WTC11 (cell line): ENCODE measurements around the gene SNTB2. TPM values are rescaled to one million over a fixed set of nuclear protein-coding genes. Genes with fewer than 3 reads are reported as not detected.

Experiments used
- ATAC-seq: fragments of 200-7000 bp; cut with Tn5 transposase; 2 replicates; pipeline ENCODE4 v1.10.0; 2021; ENCODE audit warnings: mild to moderate bottlenecking, moderate library complexity
- CTCF ChIA-PET: fragments of 300-600 bp; sonication (Branson Sonifier 250); formaldehyde crosslinking; loops from one replicate; lab custom pipeline; 2021; ENCODE audit warnings: antibody characterized with exemption; lab: Charles Lee
- POLR2A ChIA-PET: fragments of 350-600 bp; sonication (Branson Sonifier 250); formaldehyde crosslinking; loops from one replicate; lab custom pipeline; 2021; ENCODE audit warnings: antibody characterized with exemption; lab: Charles Lee
- DNase-seq: peaks from one replicate; pipeline ENCODE4 v3.0.0; 2021; ENCODE audit warnings: low spot score
- H3K27ac Mint-ChIP-seq: 2 replicates; pipeline ENCODE4 v1.8.0; 2021; ENCODE audit warnings: mixed read lengths
- H3K27me3 Mint-ChIP-seq: 2 replicates; pipeline ENCODE4 v1.8.0; 2021; ENCODE audit warnings: low read depth, mild to moderate bottlenecking, moderate library complexity, mixed read lengths
- H3K36me3 Mint-ChIP-seq: 2 replicates; pipeline ENCODE4 v1.8.0; 2021; ENCODE audit warnings: mixed read lengths
- H3K4me1 Mint-ChIP-seq: 2 replicates; pipeline ENCODE4 v1.8.0; 2022; ENCODE audit warnings: mixed read lengths
- H3K4me3 Mint-ChIP-seq: 2 replicates; pipeline ENCODE4 v1.8.0; 2021; ENCODE audit warnings: mild to moderate bottlenecking, moderate library complexity, mixed read lengths
- H3K9me3 Mint-ChIP-seq: 2 replicates; pipeline ENCODE4 v1.8.0; 2021; ENCODE audit warnings: mixed read lengths
- ARID4B ChIP-seq: sonication (generic); formaldehyde crosslinking; IDR thresholded peaks from 2 replicates; pipeline ENCODE4 v1.8.0; 2023; ENCODE audit warnings: missing genetic modification reagents, mild to moderate bottlenecking, borderline replicate concordance
- ATF2 ChIP-seq: sonication (generic); formaldehyde crosslinking; IDR thresholded peaks from 2 replicates; pipeline ENCODE4 v1.8.1; 2022; ENCODE audit warnings: low read depth, missing genetic modification reagents, borderline replicate concordance
- CTCF ChIP-seq: fragments of 200-600 bp; IDR thresholded peaks from 2 replicates; pipeline ENCODE4 v1.8.0; 2022; ENCODE audit warnings: antibody characterized with exemption
- E2F4 ChIP-seq: sonication (generic); formaldehyde crosslinking; IDR thresholded peaks from 2 replicates; pipeline ENCODE4 v1.8.1; 2022; ENCODE audit warnings: low read depth, mild to moderate bottlenecking, moderate library complexity, missing genetic modification reagents, borderline replicate concordance
- ETV6 ChIP-seq: sonication (generic); formaldehyde crosslinking; IDR thresholded peaks from 2 replicates; pipeline ENCODE4 v1.8.1; 2022; ENCODE audit warnings: mild to moderate bottlenecking, missing genetic modification reagents
- FOXK1 ChIP-seq: sonication (generic); formaldehyde crosslinking; IDR thresholded peaks from 2 replicates; pipeline ENCODE4 v1.8.0; 2022; ENCODE audit warnings: mild to moderate bottlenecking, moderate library complexity, missing genetic modification reagents
- HMGA2 ChIP-seq: fragments of 250-450 bp; sonication (Bioruptor Pico); IDR thresholded peaks from 2 replicates; pipeline ENCODE4 v1.4.0; 2021; ENCODE audit warnings: mild to moderate bottlenecking, moderate library complexity
- HMGXB4 ChIP-seq: sonication (generic); formaldehyde crosslinking; IDR thresholded peaks from 2 replicates; pipeline ENCODE4 v1.8.1; 2023; ENCODE audit warnings: mild to moderate bottlenecking, moderate library complexity, missing genetic modification reagents
- KAT7 ChIP-seq: sonication (generic); formaldehyde crosslinking; IDR thresholded peaks from 2 replicates; pipeline ENCODE4 v1.8.1; 2023; ENCODE audit warnings: missing genetic modification reagents, mild to moderate bottlenecking, borderline replicate concordance
- MLX ChIP-seq: sonication (generic); formaldehyde crosslinking; IDR thresholded peaks from 2 replicates; pipeline ENCODE4 v1.8.1; 2023; ENCODE audit warnings: mild to moderate bottlenecking, missing genetic modification reagents, moderate library complexity
- NR3C1 ChIP-seq: sonication (generic); formaldehyde crosslinking; conservative IDR thresholded peaks from 2 replicates; pipeline ENCODE4 v1.8.1; 2023; ENCODE audit warnings: low read depth, mild to moderate bottlenecking, missing genetic modification reagents
- OVOL2 ChIP-seq: fragments of 250-450 bp; sonication (Bioruptor Pico); IDR thresholded peaks from 2 replicates; pipeline ENCODE4 v1.9.0; 2021; ENCODE audit warnings: mild to moderate bottlenecking, borderline replicate concordance
- SMAD4 ChIP-seq: sonication (generic); formaldehyde crosslinking; IDR thresholded peaks from 2 replicates; pipeline ENCODE4 v1.8.0; 2022; ENCODE audit warnings: mild to moderate bottlenecking, missing genetic modification reagents
- SOX15 ChIP-seq: fragments of 250-450 bp; sonication (Bioruptor Pico); IDR thresholded peaks from 2 replicates; pipeline ENCODE4 v1.9.0; 2021; ENCODE audit warnings: mild to moderate bottlenecking
- TEAD4 ChIP-seq: sonication (generic); formaldehyde crosslinking; IDR thresholded peaks from 2 replicates; pipeline ENCODE4 v1.8.0; 2022; ENCODE audit warnings: mild to moderate bottlenecking, missing genetic modification reagents
- ZNF138 ChIP-seq: sonication (generic); formaldehyde crosslinking; conservative IDR thresholded peaks from 2 replicates; pipeline ENCODE4 v1.8.1; 2022; ENCODE audit warnings: mild to moderate bottlenecking, moderate library complexity, missing genetic modification reagents
- ZNF671 ChIP-seq: fragments of 250-450 bp; sonication (Bioruptor Pico); IDR thresholded peaks from 2 replicates; pipeline ENCODE4 v1.8.0; 2021; ENCODE audit warnings: mild to moderate bottlenecking
- total RNA-seq: library from RNA; stranded (reverse); gene quantifications from 3 replicates; pipeline ENCODE4 v1.2.3, GENCODE V29; 2021

Gene SNTB2
- total RNA-seq, 1 experiment from 2014 or later = 23.7 TPM

GRCh38 chr16:69171325-69172084 is 15.5 kb upstream of the SNTB2 start (continued):
- TF ChIP-seq ARID4B (no peak), CTCF (no peak), FOXK1 (no peak), ATF2 (CRISPR knock-in tag) (no peak), E2F4 (CRISPR knock-in tag) (no peak), ETV6 (CRISPR knock-in tag) (no peak), MLX (CRISPR knock-in tag) (no peak), KAT7 (CRISPR knock-in tag) (no peak), HMGXB4 (CRISPR knock-in tag) (no peak), OVOL2 (CRISPR knock-in tag) (no peak)

- Mint-ChIP-seq H3K4me3 (no peak overlapping the region), H3K36me3 (peaks cover 2% of the 10 kb centered on the region; the same call in 1 of the 2 replicates), H3K4me1 (peaks cover 13% of the 10 kb centered on the region), H3K9me3 (no peaks in the 10 kb centered on the region), H3K27ac (no peak overlapping the region), H3K27me3 (no peaks in the 10 kb centered on the region)
- ATAC-seq (no peak), DNase-seq (no peak)
- ChIA-PET POLR2A (no interaction called here), CTCF (no interaction called here)
- TF ChIP-seq SOX15 (CRISPR knock-in tag) (no peak), MLX (CRISPR knock-in tag) (no peak), SMAD4 (CRISPR knock-in tag) (no peak), HMGXB4 (CRISPR knock-in tag) (no peak), HMGA2 (CRISPR knock-in tag) (no peak), NR3C1 (no peak), ZNF671 (CRISPR knock-in tag) (no peak), ZNF138 (CRISPR knock-in tag) (no peak), TEAD4 (CRISPR knock-in tag) (no peak)
Measured at GRCh38 chr16:69176033-69176800, 10.7 kb upstream of the SNTB2 start.
